Measurements from ENCODE around the gene RHD. TPM values are rescaled to one million over a fixed set of nuclear protein-coding genes. Genes with fewer than 3 reads are reported as not detected.

The RHD gene
- total RNA-seq, 1 experiment from 2014 or later: 1.3 TPM

- peaks cover 10 to 25% of the 10 kb centered on the region in 2 experiments for H3K4me1 Mint-ChIP-seq
Observed at GRCh38 chr1:25338986-25339385, 66.7 kb downstream of the RHD start.

More at GRCh38 chr1:25338986-25339385, 66.7 kb downstream of the RHD start:
- no peaks in the 10 kb centered on the region for H3K27me3 ChIP-seq (ENCODE audit: insufficient read depth, low read length)
- H2BK5ac ChIP-seq (ENCODE audit: insufficient read length, low read length): no peak overlapping the region
- H3K4me1 ChIP-seq (ENCODE audit: insufficient read depth, low read length): no peaks in the 10 kb centered on the region
- no peak overlapping the region for H2BK120ac ChIP-seq (ENCODE audit: low read depth, low read length, poor library complexity, severe bottlenecking)
- H3K9me3 Mint-ChIP-seq: no peaks in the 10 kb centered on the region
- H3K56ac ChIP-seq (ENCODE audit: insufficient read length, low read depth, low read length): no peak overlapping the region
- H3K23me2 ChIP-seq (ENCODE audit: insufficient read length, low read depth, low read length, poor library complexity, severe bottlenecking): no peaks in the 10 kb centered on the region
- H2AK5ac ChIP-seq (ENCODE audit: insufficient read length, low read length): no peak overlapping the region
- H3K79me2 ChIP-seq (ENCODE audit: insufficient read depth, low read length): peaks cover 7% of the 10 kb centered on the region; the same call in 1 of the 2 replicates
- DNase-seq: no peak
- H3K27ac ChIP-seq (ENCODE audit: insufficient read length, low read depth, low read length): no peak overlapping the region
- no peak overlapping the region for H3K18ac ChIP-seq (ENCODE audit: insufficient read length, low read depth, low read length)
- H3K4me2 ChIP-seq (ENCODE audit: insufficient read depth, insufficient read length, low read length): peak overlapping the region; percentile 85
- no peak overlapping the region for H2BK20ac ChIP-seq (ENCODE audit: low read depth, low read length, poor library complexity, severe bottlenecking)
- no peak overlapping the region for H3K14ac ChIP-seq (ENCODE audit: insufficient read depth, low read length)
- H3K4me3 Mint-ChIP-seq: peak overlapping the region; percentile 86 to 91
- no peaks in the 10 kb centered on the region for H4K20me1 ChIP-seq (ENCODE audit: control insufficient read depth, insufficient read depth, insufficient read length)
- H2AFZ ChIP-seq (ENCODE audit: low read length): no peak overlapping the region
- no peaks in the 10 kb centered on the region for H3K27me3 Mint-ChIP-seq (ENCODE audit: low read depth)
- no peaks in the 10 kb centered on the region for H3K9me3 ChIP-seq (ENCODE audit: control insufficient read depth, low read depth, low read length)
- H4K5ac ChIP-seq (ENCODE audit: insufficient read length, low read depth, low read length): no peak overlapping the region
- no peak for TF ChIP-seq CTCF (conservative IDR thresholded peaks at IDR 0.05)
- H3K23ac ChIP-seq (ENCODE audit: insufficient read length, low read depth, low read length): no peak overlapping the region
- no peak overlapping the region for H2BK15ac ChIP-seq (ENCODE audit: low read depth, low read length)
- H4K91ac ChIP-seq (ENCODE audit: insufficient read length, low read depth, low read length): no peak overlapping the region
- H2BK12ac ChIP-seq (ENCODE audit: insufficient read length, low read depth, low read length): no peak overlapping the region
- no peak overlapping the region for H3T11ph ChIP-seq (ENCODE audit: low read length)
- H3K4ac ChIP-seq (ENCODE audit: low read depth, low read length): no peak overlapping the region
- peaks cover 5 to 29% (median 13%) of the 10 kb centered on the region in 3 experiments; a peak in 5 of 7 replicates for H3K36me3 Mint-ChIP-seq (ENCODE audit: insufficient read depth in 1 of 3, low read depth in 3 of 3)
- H3K9ac ChIP-seq (ENCODE audit: extremely low read depth, insufficient read length, low read length): peak overlapping the region; percentile 70
- WGBS (ENCODE audit: extremely low coverage, insufficient read length, low lambda C conversion rate): no CpG with 5 or more reads among the region's 6 CpGs
- peak overlapping the region in 2 of 3 experiments; percentile 93 to 95; a peak in 2 of 7 replicates for H3K27ac Mint-ChIP-seq
- H4K8ac ChIP-seq (replicated peaks; ENCODE audit: insufficient read length, low read depth, low read length): no peak overlapping the region
- H3K79me1 ChIP-seq (ENCODE audit: insufficient read depth, low read depth, low read length, poor library complexity, severe bottlenecking): peaks cover 6% of the 10 kb centered on the region
